Uterus (tissue), 4 donors: Measurements from ENCODE around the gene MRNIP. TPM values are rescaled to one million over a fixed set of nuclear protein-coding genes. Genes with fewer than 3 reads are reported as not detected.
"Not testable (repeated sequence)": the region's sequence is repeated elsewhere in the genome, so short reads cannot be mapped to it uniquely, and the experiment has no call there.

Experiments
- DNase-seq, 2 donors: peaks; one replicate each; pipeline ENCODE4 v3.0.0-alpha.2; 2019 to 2020
- H3K27ac ChIP-seq, 2 donors: fragments of 200-600 bp; sonication (generic); 1 replicate in 1 of 2; 2 replicates in 1 of 2; pipeline ENCODE4 v1.5.1; 2016 to 2018
- H3K27me3 ChIP-seq, 2 donors: fragments of 200-600 bp; sonication (generic); one replicate each; pipeline ENCODE4 v1.5.1; 2018 to 2019; ENCODE audit warnings: control low read depth in 1 of 2
- H3K36me3 ChIP-seq, 2 donors: fragments of 200-600 bp; sonication (generic); one replicate each; pipeline ENCODE4 v1.5.1; 2019; ENCODE audit warnings: control low read depth in 1 of 2
- H3K4me1 ChIP-seq, 2 donors: fragments of 200-600 bp; sonication (generic); one replicate each; pipeline ENCODE4 v1.5.1; 2018 to 2019; ENCODE audit warnings: control low read depth in 1 of 2
- H3K4me3 ChIP-seq, 2 donors: fragments of 200-600 bp; sonication (generic); 1 replicate in 1 of 2; 2 replicates in 1 of 2; pipeline ENCODE4 v1.5.1; 2018 to 2019; ENCODE audit warnings: mild to moderate bottlenecking in 1 of 2
- H3K9me3 ChIP-seq, 2 donors: fragments of 200-600 bp; sonication (generic); one replicate each; pipeline ENCODE4 v1.5.1; 2019; ENCODE audit warnings: control low read depth in 1 of 2
- POLR2A ChIP-seq, 2 donors: fragments of 450-650 bp; IDR thresholded peaks; one replicate each; pipeline ENCODE4 v1.6.1; 2016; ENCODE audit warnings: antibody characterized with exemption in 2 of 2, mild to moderate bottlenecking in 1 of 2, moderate library complexity in 1 of 2
- intact Hi-C: fragments of 100-400 bp; cut with DNase I; formaldehyde crosslinking; loops from one replicate; pipeline ENCODE4 v1.15.1; 2023; ENCODE audit warnings: low total_unique reads
- total RNA-seq, 4 donors: library from RNA; depleted of rRNA in 3 of 4; stranded (reverse); fragments of >200 nt in 3 of 4; gene quantifications; one replicate each; pipeline versions ENCODE4 v1.1.0 to v1.2.4, GENCODE V29; 2014 to 2023
- TF ChIP-seq, protein P1 (sequence below), 4 experiments: fragments of 200-600 bp in 2 of 4; fragments of 450-650 bp in 2 of 4; sonication (generic) in 2 of 4; IDR thresholded peaks; one replicate each; pipeline ENCODE4 v1.5.1; 2016 to 2019; ENCODE audit warnings: antibody characterized with exemption in 4 of 4, mild to moderate bottlenecking in 2 of 4, moderate library complexity in 1 of 4
- donor health status: DM: yes; HTN: yes; CAD: no.

Gene MRNIP
- total RNA-seq, 4 donors from 2014 or later, result 16.8 to 138 (median 61.6) TPM

DNA sequence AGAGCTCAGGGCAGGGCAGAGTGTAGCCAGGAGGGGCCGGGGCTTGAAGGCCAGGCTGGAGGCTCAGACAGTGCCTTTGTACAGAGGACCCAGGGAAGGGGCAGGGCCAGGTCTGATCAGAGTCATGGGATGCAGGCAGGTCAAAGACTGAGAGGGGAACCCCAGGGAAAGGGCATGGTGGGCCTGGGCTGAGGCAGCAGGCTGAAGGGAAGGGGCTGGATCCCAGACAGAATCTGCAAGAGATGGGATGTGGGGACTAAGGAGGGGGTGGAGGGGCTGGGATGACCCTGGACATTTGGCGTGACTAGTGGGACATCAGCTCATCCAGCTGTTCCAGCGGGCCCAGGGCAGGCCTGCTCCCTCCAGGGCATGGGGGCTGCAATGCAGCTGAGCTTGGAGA is 15.5 kb upstream of the MRNIP start:
- no peaks in the 10 kb centered on the region for H3K27me3 ChIP-seq
- H3K27ac ChIP-seq, result peak overlapping the region in 1 of 2 donors; percentile 55
- H3K4me1 ChIP-seq, result peaks cover 0 to 7% of the 10 kb centered on the region in 2 donors
- DNase-seq, result no peak
- H3K4me3 ChIP-seq, result no peak overlapping the region
- no peaks in the 10 kb centered on the region for H3K9me3 ChIP-seq
- no peaks in the 10 kb centered on the region for H3K36me3 ChIP-seq
- no peak for TF ChIP-seq POLR2A (IDR thresholded peaks at IDR 0.05)
- TF ChIP-seq, protein P1, sequence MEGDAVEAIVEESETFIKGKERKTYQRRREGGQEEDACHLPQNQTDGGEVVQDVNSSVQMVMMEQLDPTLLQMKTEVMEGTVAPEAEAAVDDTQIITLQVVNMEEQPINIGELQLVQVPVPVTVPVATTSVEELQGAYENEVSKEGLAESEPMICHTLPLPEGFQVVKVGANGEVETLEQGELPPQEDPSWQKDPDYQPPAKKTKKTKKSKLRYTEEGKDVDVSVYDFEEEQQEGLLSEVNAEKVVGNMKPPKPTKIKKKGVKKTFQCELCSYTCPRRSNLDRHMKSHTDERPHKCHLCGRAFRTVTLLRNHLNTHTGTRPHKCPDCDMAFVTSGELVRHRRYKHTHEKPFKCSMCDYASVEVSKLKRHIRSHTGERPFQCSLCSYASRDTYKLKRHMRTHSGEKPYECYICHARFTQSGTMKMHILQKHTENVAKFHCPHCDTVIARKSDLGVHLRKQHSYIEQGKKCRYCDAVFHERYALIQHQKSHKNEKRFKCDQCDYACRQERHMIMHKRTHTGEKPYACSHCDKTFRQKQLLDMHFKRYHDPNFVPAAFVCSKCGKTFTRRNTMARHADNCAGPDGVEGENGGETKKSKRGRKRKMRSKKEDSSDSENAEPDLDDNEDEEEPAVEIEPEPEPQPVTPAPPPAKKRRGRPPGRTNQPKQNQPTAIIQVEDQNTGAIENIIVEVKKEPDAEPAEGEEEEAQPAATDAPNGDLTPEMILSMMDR (IDR thresholded peaks at IDR 0.05), result no peak
- intact Hi-C loops, result no loop called here

DNA sequence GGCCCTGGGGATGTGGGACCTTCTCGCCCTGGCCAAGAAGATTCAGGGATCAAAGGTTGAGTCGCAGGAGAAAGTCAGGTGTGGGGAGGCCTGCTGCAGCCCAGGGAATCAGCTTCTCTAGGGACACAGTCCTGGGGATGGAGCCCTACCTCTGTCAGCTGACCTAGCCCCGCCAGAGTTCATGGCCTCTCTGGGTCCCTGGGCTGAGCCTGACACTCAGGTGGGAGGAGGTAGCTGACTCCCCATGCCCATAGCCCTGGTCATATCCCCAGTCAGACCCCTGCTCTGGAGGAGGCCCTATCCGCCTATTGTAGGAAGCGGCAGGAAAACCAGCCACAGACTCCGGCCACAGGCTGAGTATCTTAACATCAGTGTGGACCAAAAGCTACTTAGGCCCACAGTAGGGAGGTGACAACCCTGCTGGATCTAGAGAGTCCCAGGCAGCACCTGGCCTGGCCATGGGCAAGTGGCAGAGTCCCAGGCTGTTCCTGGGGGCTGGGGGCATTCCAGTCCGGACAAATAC is 15.0 kb upstream of the MRNIP start:
- Histone ChIP-seq H3K9me3 (no peaks in the 10 kb centered on the region), H3K4me1 (peaks cover 0 to 7% of the 10 kb centered on the region in 2 donors), H3K36me3 (no peaks in the 10 kb centered on the region), H3K27me3 (no peaks in the 10 kb centered on the region), H3K4me3 (no peak overlapping the region), H3K27ac (peak overlapping the region; percentile 55 to 57)
- DNase-seq, result no peak
- TF ChIP-seq, protein P1 (IDR thresholded peaks at IDR 0.05), result no peak
- no peak for TF ChIP-seq POLR2A (IDR thresholded peaks at IDR 0.05)
- intact Hi-C loops, result no loop called here

DNA sequence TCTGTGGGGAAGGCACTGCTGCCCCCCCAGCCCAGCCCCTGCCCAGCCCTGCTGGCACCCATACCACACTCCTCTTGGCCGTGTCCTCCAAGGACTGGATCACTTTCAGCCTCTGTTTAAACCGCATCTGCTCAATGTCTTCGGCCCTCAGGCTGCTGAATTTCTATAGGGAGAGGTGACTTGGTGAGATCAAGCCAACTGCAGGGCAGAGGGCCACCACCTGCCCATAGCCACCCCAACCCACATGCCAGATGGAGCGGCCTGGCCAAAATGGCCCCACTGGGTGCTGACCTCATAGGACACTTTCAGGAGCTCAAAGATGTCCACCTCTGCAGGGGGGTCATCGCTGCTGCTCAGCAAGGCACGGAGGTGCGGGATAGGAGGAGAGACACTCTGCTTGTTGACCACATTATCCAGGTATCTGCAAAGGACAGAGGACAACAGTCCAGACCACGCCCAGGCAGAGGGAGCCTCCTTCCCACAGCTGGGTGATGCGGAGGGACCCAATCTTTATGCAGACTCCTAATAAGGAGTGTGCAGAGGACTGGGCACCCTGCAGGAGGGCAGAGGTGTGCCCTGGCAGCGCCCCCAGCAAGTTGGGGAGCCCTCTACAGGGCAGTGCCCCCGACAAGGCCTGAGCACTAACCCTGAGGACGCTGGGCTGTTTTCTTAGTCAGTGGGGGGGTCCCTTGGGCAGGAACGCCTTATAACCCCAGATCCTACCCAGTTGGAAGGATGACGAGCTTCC is 14.4 kb upstream of the MRNIP start:
- TF ChIP-seq, protein P1 (IDR thresholded peaks at IDR 0.05), result no peak
- no peak for TF ChIP-seq POLR2A (IDR thresholded peaks at IDR 0.05)
- Histone ChIP-seq H3K4me3 (no peak overlapping the region), H3K36me3 (no peaks in the 10 kb centered on the region), H3K9me3 (no peaks in the 10 kb centered on the region), H3K27me3 (no peaks in the 10 kb centered on the region), H3K27ac (peak overlapping the region; percentile 55 to 57), H3K4me1 (peaks cover 0 to 7% of the 10 kb centered on the region in 2 donors)
- intact Hi-C loops, result no loop called here
- DNase-seq, result no peak

DNA sequence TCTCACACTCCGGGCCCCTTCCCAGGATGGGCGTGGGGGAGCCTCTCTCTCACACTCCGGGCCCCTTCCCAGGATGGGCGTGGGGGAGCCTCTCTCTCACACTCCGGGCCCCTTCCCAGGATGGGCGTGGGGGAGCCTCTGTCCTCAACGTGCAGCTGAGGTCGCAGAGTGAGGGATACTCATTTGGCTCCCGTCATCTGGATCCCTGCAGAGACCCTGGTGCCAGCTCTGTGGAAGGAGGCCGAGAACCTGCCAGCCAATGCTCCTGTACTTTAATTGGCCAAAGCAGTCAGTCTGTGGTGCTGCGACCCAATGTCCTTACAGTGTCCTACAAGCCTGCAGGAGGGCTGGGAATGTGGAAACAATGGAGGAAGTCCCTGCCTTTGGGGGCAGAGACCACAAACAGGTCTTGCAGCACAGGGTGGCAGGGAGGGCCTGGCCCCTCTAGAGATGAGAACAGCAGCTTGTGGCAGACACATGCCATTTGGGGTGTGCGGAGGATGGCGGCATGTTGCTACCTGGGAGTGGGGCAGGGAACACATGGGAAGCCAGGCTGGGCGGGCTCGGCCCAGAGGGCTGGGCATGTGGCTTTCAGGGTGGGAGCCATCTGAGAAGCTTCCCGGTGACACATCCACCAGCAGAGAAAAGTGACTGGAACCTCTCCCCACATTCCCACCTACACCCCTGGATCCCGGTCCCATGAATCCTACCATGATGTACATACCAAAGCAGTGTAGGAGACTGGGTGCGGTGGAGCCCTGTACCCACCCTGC is 13.6 kb upstream of the MRNIP start:
- Histone ChIP-seq H3K4me3 (no peak overlapping the region), H3K27me3 (no peaks in the 10 kb centered on the region), H3K27ac (peak overlapping the region; percentile 55 to 57), H3K4me1 (peaks cover 0 to 7% of the 10 kb centered on the region in 2 donors), H3K36me3 (no peaks in the 10 kb centered on the region), H3K9me3 (no peaks in the 10 kb centered on the region)
- no peak for TF ChIP-seq POLR2A (IDR thresholded peaks at IDR 0.05)
- TF ChIP-seq, protein P1 (IDR thresholded peaks at IDR 0.05), result no peak
- intact Hi-C loops, result no loop called here
- peak in 1 of 2 donors; percentile 47 for DNase-seq

DNA sequence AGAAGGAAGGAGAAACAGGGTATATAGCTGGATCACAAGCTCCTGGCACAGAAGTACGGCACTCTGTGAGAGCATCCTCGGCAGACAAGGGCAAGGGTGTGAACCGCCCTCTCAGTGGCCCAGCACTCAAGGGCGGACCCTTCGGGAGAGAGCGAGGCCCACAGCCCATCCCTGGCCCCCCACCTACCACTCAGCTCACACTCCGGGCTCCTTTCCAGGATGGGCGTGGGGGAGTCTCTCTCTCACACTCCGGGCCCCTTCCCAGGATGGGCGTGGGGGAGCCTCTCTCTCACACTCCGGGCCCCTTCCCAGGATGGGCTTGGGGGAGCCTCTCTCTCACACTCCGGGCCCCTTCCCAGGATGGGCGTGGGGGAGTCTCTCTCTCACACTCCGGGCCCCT is 12.9 kb upstream of the MRNIP start:
- intact Hi-C loops, H3K9me3 ChIP-seq, H3K4me3 ChIP-seq, H3K4me1 ChIP-seq, H3K36me3 ChIP-seq, H3K27me3 ChIP-seq: not testable (repeated sequence)
- H3K27ac ChIP-seq, result peak overlapping the region; percentile 38 to 66
- DNase-seq, result peak; percentile 68 to 74
